NCI-H2196 treated with DMSO at 0.1 percent for 48 hours (cell line): Measurements from ENCODE around the gene ZNF438.
"Not testable (repeated sequence)": the region's sequence is repeated elsewhere in the genome, so short reads cannot be mapped to it uniquely, and the experiment has no call there.

Experiments
- DNase-seq: peaks from one replicate; lab custom pipeline; 2025; ENCODE audit not compliant: unreplicated experiment; lab: John Stamatoyannopoulos, UW

Gene ZNF438

GRCh38 chr10:30816159-30816819 is 215.4 kb downstream of the ZNF438 start:
- no peak for DNase-seq

DNA sequence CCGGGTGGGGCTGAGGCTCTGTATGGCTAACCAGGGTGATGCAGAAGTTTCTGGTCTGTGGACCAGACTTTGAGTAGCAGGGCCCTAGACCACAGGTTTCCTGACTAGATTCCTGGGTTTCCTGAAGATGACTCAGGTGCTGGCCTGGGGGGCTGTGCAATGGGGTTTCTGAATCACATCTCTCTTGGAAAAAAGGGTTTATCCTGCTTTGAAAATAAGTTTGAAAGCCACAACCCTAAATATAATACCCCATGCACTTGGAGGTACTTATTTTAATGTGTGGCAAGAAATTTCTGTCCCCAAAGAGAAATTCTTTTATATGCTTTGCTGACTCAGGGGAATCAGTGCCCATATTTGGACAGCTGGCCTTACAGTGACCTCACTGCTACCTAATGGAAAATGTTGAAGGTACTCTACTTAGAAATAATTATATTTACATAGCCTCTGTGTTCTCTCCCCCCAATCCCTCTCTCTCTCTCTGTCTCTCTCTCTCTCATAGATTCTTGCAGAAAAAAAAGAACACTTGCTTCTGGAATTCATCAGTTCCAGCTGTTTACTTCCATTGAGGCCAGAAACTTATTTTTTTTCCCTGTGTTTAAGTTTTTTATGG is 217.7 kb downstream of the ZNF438 start:
- DNase-seq: no peak

- no peak for DNase-seq
These were observed 219.4 kb downstream of the ZNF438 start for GRCh38 chr10:30812018-30812851.

DNA sequence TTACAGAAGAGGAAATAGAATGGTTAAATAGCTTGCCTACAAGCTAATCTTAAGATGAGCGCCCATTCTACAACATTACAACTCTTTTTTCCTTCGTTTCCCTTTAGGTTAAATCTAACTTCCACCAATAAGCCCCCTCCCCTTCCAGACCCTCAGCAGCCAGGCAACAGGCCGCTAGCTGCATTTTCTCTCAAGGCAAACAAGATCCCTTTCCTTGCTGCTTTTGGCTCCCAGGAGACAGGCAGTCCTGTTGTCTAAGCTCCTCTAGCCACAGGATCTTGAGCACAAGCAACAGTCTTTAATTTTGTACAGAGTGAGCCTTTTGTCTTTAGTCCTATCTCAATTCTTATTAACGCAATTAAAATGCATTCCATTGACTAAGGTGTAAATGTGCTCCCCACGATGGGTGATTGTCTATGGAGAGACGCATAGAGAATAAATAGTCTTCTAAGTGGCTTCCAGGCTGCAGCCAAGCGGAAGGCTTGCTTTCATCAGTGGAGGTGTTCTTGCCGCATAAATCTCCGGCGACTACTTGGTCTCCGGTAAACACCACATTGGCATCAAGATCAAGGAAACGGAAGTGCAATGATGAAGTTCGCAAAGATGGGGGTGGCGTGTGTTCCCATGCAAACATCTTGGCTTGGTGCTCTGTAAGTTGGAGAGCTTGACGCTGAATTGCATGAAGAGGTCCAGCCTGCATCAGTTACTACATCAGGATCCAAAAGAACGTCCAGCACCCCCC is 220.2 kb downstream of the ZNF438 start:
- DNase-seq: no peak

GRCh38 chr10:30810416-30810815 is 221.2 kb downstream of the ZNF438 start:
- no peak for DNase-seq

DNA sequence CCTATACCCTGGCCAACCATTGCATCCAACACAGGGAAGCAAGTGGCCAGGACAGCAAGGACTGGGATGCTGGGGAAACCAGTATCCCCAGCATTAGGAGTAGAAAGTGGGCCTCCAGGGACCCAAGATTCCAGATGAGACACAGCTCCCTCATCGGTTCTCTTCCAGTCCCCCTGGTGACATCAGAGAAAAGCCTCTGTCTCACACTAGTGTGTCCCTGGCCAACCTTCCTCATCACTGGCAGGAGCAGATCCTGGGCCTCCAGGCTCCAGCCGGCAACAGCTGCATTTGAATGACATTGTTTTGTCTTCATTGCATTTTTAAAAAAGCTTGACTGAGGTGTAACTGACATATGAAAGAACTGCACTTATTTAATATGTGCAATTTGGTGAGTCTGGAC is 224.8 kb downstream of the ZNF438 start:
- no peak for DNase-seq

DNA sequence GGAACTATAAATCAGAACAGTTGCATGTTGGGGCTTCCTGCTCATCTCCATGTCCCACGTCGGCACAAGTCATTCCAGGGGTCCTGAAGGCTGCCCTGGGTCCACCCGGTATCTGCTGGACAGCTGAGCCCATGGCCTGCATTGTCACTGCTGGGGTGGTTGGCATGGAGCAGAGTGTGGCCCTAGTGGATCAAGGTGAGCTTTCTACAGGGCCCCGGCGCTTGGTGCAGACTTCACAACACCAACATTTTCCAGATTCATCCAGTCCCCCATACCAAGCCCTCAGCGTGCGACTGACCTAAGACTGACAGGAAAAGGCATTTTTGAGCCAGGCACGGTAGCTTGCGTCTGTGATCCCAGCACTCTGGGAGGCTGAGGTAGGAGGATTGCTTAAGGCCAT is 226.6 kb downstream of the ZNF438 start:
- DNase-seq: no peak

DNA sequence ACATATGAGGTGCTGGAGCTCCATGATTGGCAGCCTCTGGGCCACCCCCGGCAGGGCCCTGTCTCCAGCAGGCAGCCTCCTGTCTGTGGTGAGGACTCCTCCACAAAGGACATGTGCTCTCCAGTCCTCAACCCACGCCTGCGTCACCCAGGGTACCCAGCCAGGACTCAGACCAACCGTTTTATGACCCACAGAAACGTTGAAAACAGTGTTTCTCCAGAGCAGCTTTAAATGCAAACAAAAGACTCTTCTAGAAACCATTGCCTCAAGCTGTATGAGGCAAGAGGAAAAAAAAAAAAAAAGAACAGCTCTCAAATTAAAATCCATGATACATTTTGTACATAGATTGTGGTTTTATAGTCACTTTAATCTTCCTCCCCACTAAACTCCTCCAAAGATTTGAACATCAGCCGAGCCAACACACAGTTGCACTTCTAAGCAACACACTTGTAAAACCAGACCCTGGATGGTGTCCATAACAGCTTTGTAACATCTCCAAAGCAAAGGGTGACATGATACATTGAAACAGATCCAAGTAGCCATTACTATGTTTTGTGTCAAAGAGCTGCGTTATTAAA is 227.1 kb downstream of the ZNF438 start:
- DNase-seq: no peak

DNA sequence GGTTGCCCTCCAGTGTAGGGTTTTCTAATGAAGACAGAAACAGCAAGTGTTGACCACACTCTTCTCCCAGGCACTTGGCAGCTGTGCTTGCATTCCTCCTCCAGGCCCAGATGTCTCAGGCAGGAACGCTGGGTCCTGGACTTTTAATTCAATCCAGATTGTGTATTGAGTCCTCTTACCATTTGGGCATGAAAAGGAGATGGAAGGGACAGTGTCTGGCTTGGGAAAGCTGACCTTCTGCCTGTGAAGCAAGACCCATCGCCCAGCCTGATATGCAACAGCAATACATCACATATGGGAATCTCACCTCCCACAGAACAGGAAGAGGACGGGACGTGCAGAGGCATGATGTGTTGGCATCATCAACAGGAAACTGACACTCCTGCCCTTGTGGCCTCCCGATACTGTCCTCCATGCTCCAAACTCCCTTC is 227.8 kb downstream of the ZNF438 start:
- no peak for DNase-seq

- DNase-seq: no peak
These were observed 228.6 kb downstream of the ZNF438 start for GRCh38 chr10:30803058-30803457.

- DNase-seq: no peak
These were observed 231.3 kb downstream of the ZNF438 start for GRCh38 chr10:30800368-30800767.

DNA sequence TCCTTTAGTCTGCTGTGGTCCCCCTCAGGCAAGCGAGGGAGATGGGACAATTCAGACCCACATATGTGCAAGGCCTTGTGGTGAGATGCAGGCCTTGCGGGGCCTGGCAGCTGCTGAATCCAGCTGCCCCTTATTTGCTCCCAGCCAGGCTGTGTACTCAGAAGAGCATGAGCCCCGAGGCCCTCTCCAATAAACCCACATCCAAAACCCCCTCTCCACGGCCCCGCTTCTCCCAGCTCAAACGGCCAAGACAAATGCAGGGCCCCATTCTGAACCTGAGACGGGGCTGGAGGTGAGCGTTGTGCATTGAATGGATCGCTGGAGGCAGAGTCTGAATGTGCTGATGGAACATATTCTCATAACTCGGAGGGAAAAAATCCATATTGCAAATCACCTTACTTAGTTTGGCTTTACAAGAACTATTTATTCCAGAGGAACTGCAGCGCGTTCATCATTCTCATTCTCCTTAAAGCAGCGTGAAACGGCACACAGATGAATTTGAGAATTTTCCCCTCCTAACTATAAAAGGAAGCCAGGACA is 232.9 kb downstream of the ZNF438 start:
- no peak for DNase-seq

DNA sequence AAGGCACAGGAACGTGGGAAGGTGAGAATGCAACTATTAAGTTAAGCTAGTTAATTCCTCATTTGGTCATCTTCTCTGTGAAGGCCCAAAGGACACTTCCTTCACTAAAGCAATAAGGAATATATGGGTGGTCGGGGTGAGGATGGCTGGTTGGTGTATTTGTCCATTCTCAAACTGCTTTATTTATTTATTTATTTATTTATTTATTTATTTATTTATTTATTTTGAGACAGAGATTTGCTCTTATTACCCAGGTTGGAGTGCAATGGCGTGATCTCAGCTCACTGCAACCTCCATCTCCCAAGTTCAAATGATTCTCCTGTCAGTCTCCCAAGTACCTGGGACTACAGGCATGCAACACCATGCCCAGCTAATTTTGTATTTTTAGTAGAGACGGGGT is 236.6 kb downstream of the ZNF438 start:
- DNase-seq: not testable (repeated sequence)
